ENCODE measurements around the gene KLHL3.

DNA sequence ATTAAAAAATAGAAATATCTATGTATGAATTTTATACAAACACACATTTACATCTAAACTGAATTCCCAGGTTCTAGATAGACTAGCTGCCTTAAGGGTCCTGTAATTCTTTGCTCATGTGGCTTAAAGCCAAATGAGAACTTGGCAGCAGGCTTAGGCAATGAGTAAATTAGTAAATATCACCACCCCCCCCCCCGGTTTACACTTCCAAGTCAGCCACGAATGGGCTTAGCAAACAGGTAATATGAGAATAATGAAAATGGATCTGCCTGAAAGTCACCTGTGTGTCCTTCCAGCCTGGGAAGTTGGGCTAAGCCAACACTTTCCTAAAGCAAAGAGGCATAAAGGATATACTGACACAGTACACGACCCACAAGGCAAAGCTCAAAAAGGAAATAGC is 108.6 kb downstream of the KLHL3 start:
- TF ChIP-seq, protein P1, sequence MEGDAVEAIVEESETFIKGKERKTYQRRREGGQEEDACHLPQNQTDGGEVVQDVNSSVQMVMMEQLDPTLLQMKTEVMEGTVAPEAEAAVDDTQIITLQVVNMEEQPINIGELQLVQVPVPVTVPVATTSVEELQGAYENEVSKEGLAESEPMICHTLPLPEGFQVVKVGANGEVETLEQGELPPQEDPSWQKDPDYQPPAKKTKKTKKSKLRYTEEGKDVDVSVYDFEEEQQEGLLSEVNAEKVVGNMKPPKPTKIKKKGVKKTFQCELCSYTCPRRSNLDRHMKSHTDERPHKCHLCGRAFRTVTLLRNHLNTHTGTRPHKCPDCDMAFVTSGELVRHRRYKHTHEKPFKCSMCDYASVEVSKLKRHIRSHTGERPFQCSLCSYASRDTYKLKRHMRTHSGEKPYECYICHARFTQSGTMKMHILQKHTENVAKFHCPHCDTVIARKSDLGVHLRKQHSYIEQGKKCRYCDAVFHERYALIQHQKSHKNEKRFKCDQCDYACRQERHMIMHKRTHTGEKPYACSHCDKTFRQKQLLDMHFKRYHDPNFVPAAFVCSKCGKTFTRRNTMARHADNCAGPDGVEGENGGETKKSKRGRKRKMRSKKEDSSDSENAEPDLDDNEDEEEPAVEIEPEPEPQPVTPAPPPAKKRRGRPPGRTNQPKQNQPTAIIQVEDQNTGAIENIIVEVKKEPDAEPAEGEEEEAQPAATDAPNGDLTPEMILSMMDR (IDR thresholded peaks at IDR 0.05), result no peak
- no peak for TF ChIP-seq EP300 (IDR thresholded peaks at IDR 0.05)
